ENCODE results near the gene KIF6.
A peak's percentile ranks its signal among the peaks of the same experiment; 100 is the strongest.

KIF6 gene

GRCh38 chr6:39378175-39378959 is 346.8 kb downstream of the KIF6 start:
- no peak for DNase-seq (ENCODE audit: low read depth)

- DNase-seq (ENCODE audit: low read depth): peak; percentile 69
Observed at GRCh38 chr6:39377539-39377950, 347.7 kb downstream of the KIF6 start.

- DNase-seq (ENCODE audit: low read depth): no peak
Observed at GRCh38 chr6:39375405-39375804, 349.8 kb downstream of the KIF6 start.

- DNase-seq (ENCODE audit: low read depth): no peak
Observed at GRCh38 chr6:39370390-39370789, 354.8 kb downstream of the KIF6 start.

- no peak for DNase-seq (ENCODE audit: low read depth)
Observed at GRCh38 chr6:39369987-39370386, 355.2 kb downstream of the KIF6 start.

GRCh38 chr6:39367700-39368099 is 357.5 kb downstream of the KIF6 start:
- no peak for DNase-seq (ENCODE audit: low read depth)

GRCh38 chr6:39366931-39367618 is 358.1 kb downstream of the KIF6 start:
- DNase-seq (ENCODE audit: low read depth): no peak

GRCh38 chr6:39365281-39366074 is 359.7 kb downstream of the KIF6 start:
- peak; percentile 59 for DNase-seq (ENCODE audit: low read depth)

GRCh38 chr6:39363280-39363679 is 361.9 kb downstream of the KIF6 start:
- DNase-seq (ENCODE audit: low read depth): no peak

GRCh38 chr6:39362487-39362865 is 362.7 kb downstream of the KIF6 start:
- DNase-seq (ENCODE audit: low read depth): no peak

- DNase-seq (ENCODE audit: low read depth): peak; percentile 38
Observed at GRCh38 chr6:39361657-39362486, 363.3 kb downstream of the KIF6 start.

GRCh38 chr6:39360378-39360777 is 364.8 kb downstream of the KIF6 start:
- DNase-seq (ENCODE audit: low read depth): no peak

- DNase-seq (ENCODE audit: low read depth): no peak
Observed at GRCh38 chr6:39357998-39358686, 367.1 kb downstream of the KIF6 start.

- no peak for DNase-seq (ENCODE audit: low read depth)
Observed at GRCh38 chr6:39353698-39354315, 371.4 kb downstream of the KIF6 start.

- DNase-seq (ENCODE audit: low read depth): no peak
Observed at GRCh38 chr6:39350723-39351505, 374.3 kb downstream of the KIF6 start.

GRCh38 chr6:39348740-39349139 is 376.5 kb downstream of the KIF6 start:
- DNase-seq (ENCODE audit: low read depth): no peak

- DNase-seq (ENCODE audit: low read depth): peak; percentile 42
Observed at GRCh38 chr6:39347906-39348585, 377.2 kb downstream of the KIF6 start.

- DNase-seq (ENCODE audit: low read depth): no peak
Observed at GRCh38 chr6:39347206-39347605, 378.0 kb downstream of the KIF6 start.

- no peak for DNase-seq (ENCODE audit: low read depth)
Observed at GRCh38 chr6:39344821-39345280, 380.4 kb downstream of the KIF6 start.
